Muscle of leg (tissue), 11 donors: Measurements from ENCODE around the gene CYSTM1. TPM values are rescaled to one million over a fixed set of nuclear protein-coding genes. Genes with fewer than 3 reads are reported as not detected.

ENCODE experiments used
- DNase-seq: peaks from one replicate; pipeline ENCODE4 v3.0.0; 2013
- H3K27ac ChIP-seq: one replicate; pipeline ENCODE4 v1.5.1; 2013; ENCODE audit warnings: mild to moderate bottlenecking, low read length, control low read depth
- H3K27me3 ChIP-seq: one replicate; pipeline ENCODE4 v1.6.1; 2013; ENCODE audit warnings: low read length; ENCODE audit not compliant: control insufficient read depth, insufficient read depth
- H3K36me3 ChIP-seq: one replicate; pipeline ENCODE4 v1.6.1; 2013; ENCODE audit warnings: low read length; ENCODE audit not compliant: control insufficient read depth, insufficient read depth
- H3K4me1 ChIP-seq: one replicate; pipeline ENCODE4 v1.6.1; 2013; ENCODE audit warnings: low read length; ENCODE audit not compliant: control insufficient read depth, insufficient read depth
- H3K4me3 ChIP-seq: one replicate; pipeline ENCODE4 v1.5.1; 2013; ENCODE audit warnings: low read length, control low read depth
- H3K9me3 ChIP-seq: replicated peaks from 2 replicates; pipeline ENCODE4 v1.6.1; 2013; ENCODE audit warnings: low read depth, low read length; ENCODE audit not compliant: control insufficient read depth
- WGBS: methylation state at CpG from one replicate; pipeline ENCODE4 v1.1.5; 2013; ENCODE audit warnings: missing lambda C conversion rate; ENCODE audit not compliant: insufficient coverage; 5-methylcytosine and 5-hydroxymethylcytosine counted together
- polyA plus RNA-seq, 8 donors: library from polyadenylated mRNA; unstranded; fragments of 120-200 nt; gene quantifications; one replicate each; pipeline versions ENCODE4 v1.2.1 to v1.2.3, GENCODE V29; 2013; ENCODE audit warnings: inconsistent platforms in 1 of 8, low replicate concordance in 1 of 8; ENCODE audit not compliant: insufficient read length in 8 of 8, insufficient read depth in 1 of 8
- total RNA-seq: library from RNA; stranded (reverse); fragments of 120-200 nt; gene quantifications from one replicate; pipeline ENCODE4 v1.2.4, GENCODE V29; 2013

The CYSTM1 gene
- total and polyA plus RNA-seq, 9 donors, result 20.0 to 36.5 (median 27.2) TPM

GRCh38 chr5:140230373-140230772 is 55.4 kb downstream of the CYSTM1 start:
- Histone ChIP-seq H3K27me3 (no peaks in the 10 kb centered on the region), H3K4me3 (no peak overlapping the region), H3K27ac (no peak overlapping the region), H3K4me1 (no peaks in the 10 kb centered on the region), H3K9me3 (no peaks in the 10 kb centered on the region), H3K36me3 (no peaks in the 10 kb centered on the region)
- no CpG with 5 or more reads among the region's 1 CpG for WGBS
- DNase-seq, result no peak

- no peaks in the 10 kb centered on the region for H3K4me1 ChIP-seq
- 83% methylated on average over 1 of the region's 1 CpG for WGBS
- no peak overlapping the region for H3K27ac ChIP-seq
- no peak overlapping the region for H3K4me3 ChIP-seq
- no peaks in the 10 kb centered on the region for H3K27me3 ChIP-seq
- H3K36me3 ChIP-seq, result no peaks in the 10 kb centered on the region
- H3K9me3 ChIP-seq, result no peaks in the 10 kb centered on the region
- no peak for DNase-seq
Observed at GRCh38 chr5:140232731-140233130, 57.7 kb downstream of the CYSTM1 start.

- Histone ChIP-seq H3K9me3 (no peaks in the 10 kb centered on the region), H3K36me3 (no peaks in the 10 kb centered on the region), H3K4me1 (no peaks in the 10 kb centered on the region), H3K27me3 (no peaks in the 10 kb centered on the region), H3K27ac (no peak overlapping the region), H3K4me3 (no peak overlapping the region)
- DNase-seq, result no peak
- 60% methylated on average over 1 of the region's 4 CpGs for WGBS
Observed at GRCh38 chr5:140234377-140234989, 59.5 kb downstream of the CYSTM1 start.

- 92% methylated on average over 2 of the region's 11 CpGs for WGBS
- Histone ChIP-seq H3K9me3 (no peaks in the 10 kb centered on the region), H3K4me1 (peaks cover 8% of the 10 kb centered on the region), H3K27me3 (no peaks in the 10 kb centered on the region), H3K27ac (no peak overlapping the region), H3K4me3 (no peak overlapping the region), H3K36me3 (no peaks in the 10 kb centered on the region)
- no peak for DNase-seq
Observed at GRCh38 chr5:140235791-140236551, 61.0 kb downstream of the CYSTM1 start.

GRCh38 chr5:140236891-140237598 is 62.1 kb downstream of the CYSTM1 start:
- H3K27ac ChIP-seq, result no peak overlapping the region
- no peaks in the 10 kb centered on the region for H3K27me3 ChIP-seq
- H3K9me3 ChIP-seq, result no peaks in the 10 kb centered on the region
- H3K4me3 ChIP-seq, result no peak overlapping the region
- 80% methylated on average over 2 of the region's 6 CpGs for WGBS
- no peak for DNase-seq
- peaks cover 18% of the 10 kb centered on the region for H3K4me1 ChIP-seq
- no peaks in the 10 kb centered on the region for H3K36me3 ChIP-seq

GRCh38 chr5:140238756-140239155 is 63.8 kb downstream of the CYSTM1 start:
- H3K27me3 ChIP-seq, result no peaks in the 10 kb centered on the region
- no peak for DNase-seq
- H3K36me3 ChIP-seq, result peaks cover 7% of the 10 kb centered on the region
- WGBS, result 85% methylated on average over 4 of the region's 6 CpGs
- no peaks in the 10 kb centered on the region for H3K9me3 ChIP-seq
- H3K27ac ChIP-seq, result no peak overlapping the region
- peaks cover 30% of the 10 kb centered on the region for H3K4me1 ChIP-seq
- no peak overlapping the region for H3K4me3 ChIP-seq

GRCh38 chr5:140239461-140239860 is 64.5 kb downstream of the CYSTM1 start:
- no peak for DNase-seq
- H3K4me1 ChIP-seq, result peaks cover 37% of the 10 kb centered on the region
- no peaks in the 10 kb centered on the region for H3K9me3 ChIP-seq
- no peak overlapping the region for H3K4me3 ChIP-seq
- 100% methylated on average over 2 of the region's 5 CpGs for WGBS
- no peak overlapping the region for H3K27ac ChIP-seq
- peaks cover 10% of the 10 kb centered on the region for H3K36me3 ChIP-seq
- H3K27me3 ChIP-seq, result no peaks in the 10 kb centered on the region

GRCh38 chr5:140239939-140240700 is 65.1 kb downstream of the CYSTM1 start:
- DNase-seq, result peak; percentile 62
- H3K4me1 ChIP-seq, result peaks cover 44% of the 10 kb centered on the region

GRCh38 chr5:140240987-140241706 is 66.2 kb downstream of the CYSTM1 start:
- H3K27me3 ChIP-seq, result no peaks in the 10 kb centered on the region
- H3K4me1 ChIP-seq, result peaks cover 54% of the 10 kb centered on the region
- 31% methylated on average over 8 of the region's 9 CpGs for WGBS
- no peak overlapping the region for H3K4me3 ChIP-seq
- H3K36me3 ChIP-seq, result peaks cover 23% of the 10 kb centered on the region
- H3K9me3 ChIP-seq, result no peaks in the 10 kb centered on the region
- DNase-seq, result peak; percentile 92
- peak overlapping the region; percentile 75 for H3K27ac ChIP-seq

More at GRCh38 chr5:140239939-140240700, 65.1 kb downstream of the CYSTM1 start:
- H3K36me3 ChIP-seq, result peaks cover 15% of the 10 kb centered on the region
- no peak overlapping the region for H3K27ac ChIP-seq
- H3K9me3 ChIP-seq, result no peaks in the 10 kb centered on the region
- no peak overlapping the region for H3K4me3 ChIP-seq
- WGBS, result 21% methylated on average over 5 of the region's 11 CpGs
- H3K27me3 ChIP-seq, result no peaks in the 10 kb centered on the region
